Chondrocyte (in vitro differentiated cells): ENCODE data around the gene CD86. TPM values are rescaled to one million over a fixed set of nuclear protein-coding genes. Genes with fewer than 3 reads are reported as not detected.

Source experiments
- DNase-seq: peaks from one replicate; pipeline ENCODE4 v3.0.0; 2021; ENCODE audit warnings: mixed read lengths, low spot score
- H3K27ac Mint-ChIP-seq: one replicate; pipeline ENCODE4 v1.8.0; 2021; ENCODE audit warnings: mild to moderate bottlenecking, moderate library complexity, mixed read lengths; ENCODE audit not compliant: unreplicated experiment
- H3K27me3 Mint-ChIP-seq: 2 replicates; pipeline ENCODE4 v1.8.0; 2021; ENCODE audit warnings: low read depth, mixed read lengths
- H3K36me3 Mint-ChIP-seq: 2 replicates; pipeline ENCODE4 v1.8.0; 2021; ENCODE audit warnings: low read depth, mixed read lengths
- H3K4me1 Mint-ChIP-seq: 2 replicates; pipeline ENCODE4 v1.8.0; 2021; ENCODE audit warnings: low read depth, mild to moderate bottlenecking, mixed read lengths
- H3K4me3 Mint-ChIP-seq: one replicate; pipeline ENCODE4 v1.8.0; 2021; ENCODE audit warnings: mild to moderate bottlenecking, moderate library complexity, mixed read lengths; ENCODE audit not compliant: unreplicated experiment
- H3K9me3 Mint-ChIP-seq: 2 replicates; pipeline ENCODE4 v1.8.0; 2021; ENCODE audit warnings: low read depth, mixed read lengths
- CTCF ChIP-seq: fragments of 200-600 bp; sonication (generic); IDR thresholded peaks from 2 replicates; pipeline ENCODE4 v1.5.0; 2021; ENCODE audit warnings: antibody characterized with exemption, mild to moderate bottlenecking, moderate library complexity
- total RNA-seq: library from RNA; stranded (reverse); gene quantifications from 3 replicates; pipeline ENCODE4 v1.2.1, GENCODE V29; 2021

Gene CD86
- total RNA-seq, 1 donor from 2014 or later: not detected

- Mint-ChIP-seq H3K36me3 (no peaks in the 10 kb centered on the region), H3K27ac (no peak overlapping the region), H3K27me3 (peaks cover 4% of the 10 kb centered on the region), H3K9me3 (no peaks in the 10 kb centered on the region), H3K4me1 (no peaks in the 10 kb centered on the region), H3K4me3 (no peak overlapping the region)
- no peak for DNase-seq
- TF ChIP-seq CTCF: no peak
Measured at GRCh38 chr3:122091602-122092295, 36.6 kb downstream of the CD86 start.

- Mint-ChIP-seq H3K36me3 (no peaks in the 10 kb centered on the region), H3K4me3 (no peak overlapping the region), H3K27me3 (peaks cover 4% of the 10 kb centered on the region), H3K9me3 (no peaks in the 10 kb centered on the region), H3K4me1 (no peaks in the 10 kb centered on the region), H3K27ac (no peak overlapping the region)
- TF ChIP-seq CTCF: peak; percentile 41
- no peak for DNase-seq
Measured at GRCh38 chr3:122092460-122093165, 37.5 kb downstream of the CD86 start.

DNA sequence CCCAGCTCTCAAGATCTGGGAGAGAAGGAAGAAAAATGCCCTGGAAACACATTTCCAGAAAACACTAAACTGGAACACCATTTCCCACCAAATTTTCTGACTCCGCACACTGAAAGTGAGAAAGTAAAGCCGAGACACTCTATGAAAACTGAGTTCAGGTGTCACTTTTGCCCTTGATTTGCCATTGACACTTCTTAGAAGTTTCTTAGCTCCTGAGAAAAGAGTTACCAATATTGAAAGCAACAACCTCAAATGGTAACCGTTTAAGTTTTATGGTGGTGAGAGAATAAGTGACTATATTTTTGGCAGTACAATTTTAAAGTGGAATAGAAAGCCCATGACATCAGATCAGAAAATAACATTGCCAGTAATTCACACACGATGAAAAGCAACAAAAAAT, 39.0 kb downstream of the CD86 start:
- H3K27ac Mint-ChIP-seq: no peak overlapping the region
- TF ChIP-seq CTCF: no peak
- no peak for DNase-seq
- no peaks in the 10 kb centered on the region for H3K4me1 Mint-ChIP-seq
- no peak overlapping the region for H3K4me3 Mint-ChIP-seq
- no peaks in the 10 kb centered on the region for H3K9me3 Mint-ChIP-seq
- peaks cover 2% of the 10 kb centered on the region for H3K27me3 Mint-ChIP-seq
- no peaks in the 10 kb centered on the region for H3K36me3 Mint-ChIP-seq

DNA sequence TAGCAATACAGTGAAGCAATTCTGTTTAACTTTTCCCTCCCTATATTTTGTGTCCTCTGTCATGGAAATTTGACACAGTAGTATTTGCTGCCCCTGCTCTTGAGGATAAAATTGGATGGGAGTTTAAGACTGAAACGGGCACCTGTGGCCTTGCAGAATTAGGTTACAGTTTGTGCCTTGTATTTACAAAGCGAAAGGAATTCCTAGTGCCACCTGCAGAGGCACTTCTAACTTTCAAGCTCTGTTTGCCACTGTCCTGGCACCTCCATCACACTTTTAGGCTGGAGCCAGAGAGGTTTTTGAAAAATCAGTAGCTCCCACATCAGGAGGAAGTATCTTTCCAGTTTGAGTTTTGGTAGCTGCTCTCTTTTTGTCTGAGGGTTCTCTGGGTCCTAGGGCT, 39.5 kb downstream of the CD86 start:
- H3K9me3 Mint-ChIP-seq: no peaks in the 10 kb centered on the region
- no peak overlapping the region for H3K27ac Mint-ChIP-seq
- peaks cover 2% of the 10 kb centered on the region for H3K27me3 Mint-ChIP-seq
- no peak for DNase-seq
- H3K4me3 Mint-ChIP-seq: no peak overlapping the region
- no peaks in the 10 kb centered on the region for H3K4me1 Mint-ChIP-seq
- H3K36me3 Mint-ChIP-seq: no peaks in the 10 kb centered on the region
- no peak for TF ChIP-seq CTCF

DNA sequence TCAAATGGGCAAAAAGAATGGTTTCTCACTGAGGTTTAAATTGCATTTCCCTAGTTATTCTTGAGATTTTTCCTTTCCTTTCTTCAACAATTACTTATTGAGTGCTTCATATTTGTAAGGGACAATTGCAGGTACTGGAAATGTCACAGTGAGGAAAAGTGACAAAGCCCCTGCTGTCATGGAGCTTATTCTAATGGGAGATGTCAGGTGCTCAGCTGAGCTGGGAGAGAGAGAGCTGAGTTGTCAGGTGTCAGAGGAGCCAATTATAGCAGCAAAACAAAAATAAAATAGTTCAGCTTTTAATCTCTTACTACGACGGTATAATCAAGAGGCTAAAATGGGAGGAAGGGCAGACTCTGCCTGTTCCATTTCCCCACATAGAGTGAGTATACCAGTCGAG, 42.0 kb downstream of the CD86 start:
- TF ChIP-seq CTCF: no peak
- Mint-ChIP-seq H3K9me3 (no peaks in the 10 kb centered on the region), H3K27ac (no peak overlapping the region), H3K4me1 (no peaks in the 10 kb centered on the region), H3K4me3 (no peak overlapping the region), H3K27me3 (peaks cover 4% of the 10 kb centered on the region), H3K36me3 (no peaks in the 10 kb centered on the region)
- no peak for DNase-seq
